Measurements from ENCODE around the gene ZNF888.
"Not testable (repeated sequence)": the region's sequence is repeated elsewhere in the genome, so short reads cannot be mapped to it uniquely, and the experiment has no call there.

DNA sequence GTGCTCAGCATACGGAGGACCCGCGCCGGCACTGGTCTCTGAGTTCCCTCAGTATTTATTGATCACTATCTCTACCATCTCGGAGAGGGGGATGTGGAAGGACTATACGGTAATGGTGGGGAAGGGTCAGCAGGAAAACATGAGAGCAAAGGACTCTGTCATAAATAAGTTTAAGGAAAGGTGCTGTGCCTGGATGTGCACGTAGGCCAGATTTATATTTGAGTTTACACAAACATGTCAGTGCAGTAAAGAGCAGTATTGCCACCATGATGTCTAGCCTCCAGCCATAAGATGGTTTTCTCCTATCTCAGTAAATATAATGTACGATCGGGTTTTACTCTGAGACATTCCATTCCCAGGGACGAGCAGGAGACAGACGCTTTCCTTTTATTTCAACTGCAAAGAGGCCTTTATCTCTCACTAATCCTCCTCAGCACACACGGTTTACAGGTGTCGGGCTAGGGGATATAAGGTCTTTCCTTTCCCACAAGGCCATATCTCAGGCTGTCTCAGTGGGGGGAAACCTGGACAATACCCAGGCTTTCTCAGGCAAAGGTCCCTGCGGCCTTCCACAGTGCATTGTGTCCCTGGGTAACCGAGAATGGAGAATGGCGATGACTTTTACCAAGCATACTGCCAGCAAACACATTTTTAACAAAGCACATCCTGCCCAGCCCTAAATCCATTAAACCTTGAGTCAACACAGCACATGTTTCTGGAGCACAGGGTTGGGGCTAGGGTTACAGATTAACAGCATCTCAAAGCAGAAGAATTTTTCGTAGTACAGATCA is 21.7 kb upstream of the ZNF888 start:
- TF ChIP-seq, protein P1, sequence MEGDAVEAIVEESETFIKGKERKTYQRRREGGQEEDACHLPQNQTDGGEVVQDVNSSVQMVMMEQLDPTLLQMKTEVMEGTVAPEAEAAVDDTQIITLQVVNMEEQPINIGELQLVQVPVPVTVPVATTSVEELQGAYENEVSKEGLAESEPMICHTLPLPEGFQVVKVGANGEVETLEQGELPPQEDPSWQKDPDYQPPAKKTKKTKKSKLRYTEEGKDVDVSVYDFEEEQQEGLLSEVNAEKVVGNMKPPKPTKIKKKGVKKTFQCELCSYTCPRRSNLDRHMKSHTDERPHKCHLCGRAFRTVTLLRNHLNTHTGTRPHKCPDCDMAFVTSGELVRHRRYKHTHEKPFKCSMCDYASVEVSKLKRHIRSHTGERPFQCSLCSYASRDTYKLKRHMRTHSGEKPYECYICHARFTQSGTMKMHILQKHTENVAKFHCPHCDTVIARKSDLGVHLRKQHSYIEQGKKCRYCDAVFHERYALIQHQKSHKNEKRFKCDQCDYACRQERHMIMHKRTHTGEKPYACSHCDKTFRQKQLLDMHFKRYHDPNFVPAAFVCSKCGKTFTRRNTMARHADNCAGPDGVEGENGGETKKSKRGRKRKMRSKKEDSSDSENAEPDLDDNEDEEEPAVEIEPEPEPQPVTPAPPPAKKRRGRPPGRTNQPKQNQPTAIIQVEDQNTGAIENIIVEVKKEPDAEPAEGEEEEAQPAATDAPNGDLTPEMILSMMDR (IDR thresholded peaks at IDR 0.05 in 8 of 11, conservative IDR thresholded peaks at IDR 0.05 in 3 of 11): not testable (repeated sequence)
- TF ChIP-seq POLR2A, POLR2AphosphoS5 (IDR thresholded peaks at IDR 0.05): not testable (repeated sequence)
